Endodermal cell (in vitro differentiated cells): ENCODE measurements around the gene CPEB1. TPM values are rescaled to one million over a fixed set of nuclear protein-coding genes. Genes with fewer than 3 reads are reported as not detected.
"Not testable (repeated sequence)": the region's sequence is repeated elsewhere in the genome, so short reads cannot be mapped to it uniquely, and the experiment has no call there.

Experiments used
- DNase-seq: peaks from one replicate; pipeline ENCODE4 v3.0.0-alpha.2; 2017
- H3K27ac ChIP-seq: 2 replicates; pipeline ENCODE4 v1.5.1; 2013; ENCODE audit warnings: mild to moderate bottlenecking, low read depth, low read length, moderate library complexity
- H3K27me3 ChIP-seq: 2 replicates; pipeline ENCODE4 v1.6.1; 2013; ENCODE audit warnings: mild to moderate bottlenecking, low read length, moderate library complexity; ENCODE audit not compliant: insufficient read depth, control insufficient read depth, poor library complexity, severe bottlenecking
- H3K36me3 ChIP-seq: 2 replicates; pipeline ENCODE4 v1.7.0; 2013; ENCODE audit warnings: mild to moderate bottlenecking, low read length, moderate library complexity; ENCODE audit not compliant: control insufficient read depth, insufficient read depth
- H3K4me1 ChIP-seq: one replicate; pipeline ENCODE4 v1.7.0; 2013; ENCODE audit warnings: low read length; ENCODE audit not compliant: control insufficient read depth, insufficient read depth
- H3K4me3 ChIP-seq: 2 replicates; pipeline ENCODE4 v1.5.1; 2013; ENCODE audit warnings: mild to moderate bottlenecking, low read length, moderate library complexity
- H3K9ac ChIP-seq: 2 replicates; pipeline ENCODE4 v1.6.1; 2013; ENCODE audit warnings: mild to moderate bottlenecking, low read length, moderate library complexity; ENCODE audit not compliant: poor library complexity, severe bottlenecking; ENCODE audit errors: extremely low read depth
- H3K9me3 ChIP-seq: 2 replicates; pipeline ENCODE4 v1.6.1; 2013; ENCODE audit warnings: mild to moderate bottlenecking, low read length, moderate library complexity; ENCODE audit not compliant: control insufficient read depth
- H3K27ac Mint-ChIP-seq: 2 replicates; pipeline ENCODE4 v1.8.0; 2020; ENCODE audit warnings: mixed read lengths
- H3K27me3 Mint-ChIP-seq: 2 replicates; pipeline ENCODE4 v1.8.0; 2021; ENCODE audit warnings: mild to moderate bottlenecking, mixed read lengths; ENCODE audit not compliant: insufficient read depth
- H3K36me3 Mint-ChIP-seq: 2 replicates; pipeline ENCODE4 v1.8.0; 2020; ENCODE audit warnings: low read depth, mixed read lengths
- H3K4me1 Mint-ChIP-seq: 2 replicates; pipeline ENCODE4 v1.8.0; 2020; ENCODE audit warnings: mixed read lengths
- H3K4me3 Mint-ChIP-seq: 2 replicates; pipeline ENCODE4 v1.8.0; 2020; ENCODE audit warnings: mild to moderate bottlenecking, moderate library complexity, mixed read lengths
- H3K9me3 Mint-ChIP-seq: 2 replicates; pipeline ENCODE4 v1.8.0; 2020; ENCODE audit warnings: mild to moderate bottlenecking, mixed read lengths
- WGBS, 2 experiments: methylation state at CpG; one replicate each; pipeline versions ENCODE4 v1.1.5 to v1.1.7; 2013; ENCODE audit warnings: missing lambda C conversion rate in 2 of 2, mixed read lengths in 1 of 2; ENCODE audit not compliant: insufficient coverage in 1 of 2, insufficient read length in 1 of 2; 5-methylcytosine and 5-hydroxymethylcytosine counted together
- total RNA-seq, 2 donors: library from RNA; stranded (reverse); fragmentation: NEBNext Ultra II Directional in 1 of 2; extraction: Animal tissue kit (Norgen Biotek cat#: 25700) in 1 of 2; gene quantifications; 2 replicates in 1 of 2; 3 replicates in 1 of 2; pipeline ENCODE4 v1.2.1, GENCODE V29; 2021
- TF ChIP-seq, protein P1 (sequence below): fragments of 200-600 bp; sonication (generic); conservative IDR thresholded peaks from 2 replicates; pipeline ENCODE4 v1.5.0; 2021; ENCODE audit warnings: antibody characterized with exemption, mild to moderate bottlenecking

Gene CPEB1
- total RNA-seq, 2 donors from 2014 or later: 1.0 to 1.4 TPM

DNA sequence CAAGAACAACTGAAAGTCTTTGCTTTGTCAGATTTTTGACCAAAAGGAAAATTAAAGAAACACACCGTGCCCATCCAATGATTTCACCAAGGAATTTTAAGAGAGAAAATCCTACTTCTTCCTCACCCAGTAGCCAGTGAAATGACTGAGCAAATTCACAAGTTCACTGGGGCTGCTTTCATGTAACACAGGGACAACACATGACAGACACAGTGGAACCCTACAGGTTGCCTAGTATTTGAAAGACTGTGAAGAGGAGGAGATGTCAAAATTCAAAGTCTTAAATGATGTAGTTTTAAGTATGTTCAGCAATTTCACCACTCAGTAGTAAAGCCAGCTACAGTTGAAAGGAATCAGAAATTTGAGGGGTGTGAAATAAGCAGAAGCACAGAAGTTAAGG is 140.1 kb downstream of the CPEB1 start:
- H3K27me3 Mint-ChIP-seq, H3K27ac ChIP-seq, H3K9me3 ChIP-seq, H3K4me1 ChIP-seq, H3K4me1 Mint-ChIP-seq, H3K9me3 Mint-ChIP-seq, H3K36me3 ChIP-seq, H3K27me3 ChIP-seq, H3K36me3 Mint-ChIP-seq, DNase-seq, H3K27ac Mint-ChIP-seq, H3K4me3 ChIP-seq, H3K9ac ChIP-seq, H3K4me3 Mint-ChIP-seq: not testable (repeated sequence)
- no CpG with 5 or more reads among the region's 1 CpG for WGBS, 2 experiments

DNA sequence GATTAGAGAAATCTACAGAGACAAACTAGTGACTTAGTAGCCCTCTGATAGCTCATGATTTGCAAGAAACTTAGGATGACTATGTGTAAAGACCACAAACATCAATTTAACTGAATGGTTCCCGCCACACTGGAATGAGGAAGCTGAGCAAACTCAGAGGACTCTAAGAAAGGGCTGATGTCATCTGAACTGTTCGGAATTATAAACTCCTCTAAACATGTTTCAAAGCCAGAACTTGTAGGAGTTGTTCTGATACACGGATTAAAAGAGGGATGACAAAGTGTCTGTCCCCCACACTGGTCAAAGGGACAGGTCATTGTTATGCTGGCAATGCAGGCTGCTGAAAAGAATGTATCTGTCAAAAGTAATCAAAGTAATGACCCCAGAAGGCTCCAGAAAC is 141.3 kb downstream of the CPEB1 start:
- DNase-seq, H3K27ac ChIP-seq, H3K36me3 Mint-ChIP-seq, H3K36me3 ChIP-seq, H3K27me3 Mint-ChIP-seq, H3K4me1 Mint-ChIP-seq, H3K4me3 Mint-ChIP-seq, H3K27me3 ChIP-seq, H3K4me1 ChIP-seq, H3K9ac ChIP-seq, H3K4me3 ChIP-seq, H3K9me3 ChIP-seq, H3K27ac Mint-ChIP-seq, H3K9me3 Mint-ChIP-seq: not testable (repeated sequence)
- no CpG with 5 or more reads among the region's 3 CpGs for WGBS, 2 experiments

DNA sequence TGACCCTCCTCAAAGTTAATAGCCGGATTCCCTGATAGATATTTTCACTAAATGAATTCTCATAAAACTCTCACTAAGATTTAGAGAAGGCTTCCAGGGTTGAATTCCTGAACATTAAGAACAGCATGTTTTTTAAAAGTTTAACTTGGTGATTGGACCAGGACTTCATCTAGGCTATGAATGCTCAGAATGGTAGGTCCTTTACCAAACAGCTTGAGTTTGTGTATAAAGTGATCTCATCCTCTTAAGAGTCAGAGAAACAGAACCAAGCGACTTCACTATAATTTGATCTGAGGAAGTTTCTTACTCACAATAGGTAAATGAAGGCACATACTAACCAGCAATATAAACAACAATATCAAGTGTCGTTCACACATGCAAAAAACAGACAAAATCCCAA is 143.1 kb downstream of the CPEB1 start:
- not testable (repeated sequence) for H3K27me3 ChIP-seq, H3K4me1 Mint-ChIP-seq, H3K27me3 Mint-ChIP-seq, H3K9me3 ChIP-seq, H3K36me3 ChIP-seq, H3K27ac ChIP-seq, H3K27ac Mint-ChIP-seq, H3K36me3 Mint-ChIP-seq, H3K4me3 ChIP-seq, H3K4me1 ChIP-seq, H3K9me3 Mint-ChIP-seq, DNase-seq, H3K9ac ChIP-seq, H3K4me3 Mint-ChIP-seq
- WGBS, 2 experiments: 80% methylated on average over 1 of the region's 3 CpGs; no CpG with 5 or more reads in 1 of the 2 experiments

DNA sequence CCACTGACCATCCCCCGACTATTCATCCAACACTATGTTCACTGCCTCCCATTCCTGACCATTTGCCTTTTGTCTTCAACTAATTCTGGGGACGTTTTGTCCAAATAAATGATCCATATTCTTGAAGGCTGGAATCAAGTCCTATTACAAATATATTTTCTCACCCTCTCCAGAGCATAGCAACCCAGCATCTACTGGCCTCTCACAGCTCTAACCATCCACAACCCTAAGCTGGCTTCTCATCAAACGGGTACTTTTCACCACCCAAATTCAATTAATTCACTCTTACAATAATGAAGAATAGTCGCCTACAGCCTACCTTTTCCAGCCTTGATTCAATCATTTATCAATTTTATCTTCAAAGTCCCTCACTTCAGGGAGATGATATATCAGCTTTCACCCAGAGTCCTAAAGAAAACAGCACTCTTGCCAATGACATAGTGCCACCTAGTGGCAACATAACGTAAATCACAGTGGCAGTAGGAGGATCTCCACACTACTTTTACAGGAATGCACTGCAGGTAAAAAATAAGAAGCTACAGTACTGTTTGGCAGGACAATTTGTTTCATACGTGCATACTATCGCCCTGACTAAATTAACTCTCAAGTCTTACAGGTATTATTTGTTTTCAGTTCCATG is 144.3 kb downstream of the CPEB1 start:
- not testable (repeated sequence) for H3K9me3 ChIP-seq, H3K27me3 ChIP-seq, H3K4me3 Mint-ChIP-seq, H3K27ac ChIP-seq, H3K36me3 ChIP-seq, H3K9ac ChIP-seq, H3K27me3 Mint-ChIP-seq, H3K9me3 Mint-ChIP-seq, H3K4me1 ChIP-seq, H3K27ac Mint-ChIP-seq, DNase-seq, H3K36me3 Mint-ChIP-seq, H3K4me3 ChIP-seq, H3K4me1 Mint-ChIP-seq
- TF ChIP-seq, protein P1, sequence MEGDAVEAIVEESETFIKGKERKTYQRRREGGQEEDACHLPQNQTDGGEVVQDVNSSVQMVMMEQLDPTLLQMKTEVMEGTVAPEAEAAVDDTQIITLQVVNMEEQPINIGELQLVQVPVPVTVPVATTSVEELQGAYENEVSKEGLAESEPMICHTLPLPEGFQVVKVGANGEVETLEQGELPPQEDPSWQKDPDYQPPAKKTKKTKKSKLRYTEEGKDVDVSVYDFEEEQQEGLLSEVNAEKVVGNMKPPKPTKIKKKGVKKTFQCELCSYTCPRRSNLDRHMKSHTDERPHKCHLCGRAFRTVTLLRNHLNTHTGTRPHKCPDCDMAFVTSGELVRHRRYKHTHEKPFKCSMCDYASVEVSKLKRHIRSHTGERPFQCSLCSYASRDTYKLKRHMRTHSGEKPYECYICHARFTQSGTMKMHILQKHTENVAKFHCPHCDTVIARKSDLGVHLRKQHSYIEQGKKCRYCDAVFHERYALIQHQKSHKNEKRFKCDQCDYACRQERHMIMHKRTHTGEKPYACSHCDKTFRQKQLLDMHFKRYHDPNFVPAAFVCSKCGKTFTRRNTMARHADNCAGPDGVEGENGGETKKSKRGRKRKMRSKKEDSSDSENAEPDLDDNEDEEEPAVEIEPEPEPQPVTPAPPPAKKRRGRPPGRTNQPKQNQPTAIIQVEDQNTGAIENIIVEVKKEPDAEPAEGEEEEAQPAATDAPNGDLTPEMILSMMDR: peak; percentile 43
- WGBS, 2 experiments: 100% methylated on average over 1 of the region's 7 CpGs; no CpG with 5 or more reads in 1 of the 2 experiments

DNA sequence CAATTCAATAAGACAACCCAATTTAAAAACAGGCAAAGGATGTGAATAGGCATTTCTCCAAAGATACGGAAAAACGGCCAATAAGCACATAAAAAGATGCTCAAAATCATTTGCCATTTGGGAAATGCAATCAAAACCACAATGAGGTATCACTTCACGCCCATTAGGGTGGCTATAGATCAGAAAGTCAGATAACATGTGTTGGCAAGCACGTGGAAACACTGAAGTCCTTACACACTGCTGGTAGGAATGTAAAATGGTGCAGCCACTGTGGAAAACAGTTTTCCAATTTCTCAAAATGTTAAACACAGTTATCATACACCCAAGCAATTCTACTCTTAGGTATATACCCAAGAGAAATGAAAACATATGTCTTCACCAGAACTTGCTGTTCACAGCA is 146.4 kb downstream of the CPEB1 start:
- H3K27me3 Mint-ChIP-seq, H3K4me1 Mint-ChIP-seq, H3K4me3 Mint-ChIP-seq, H3K9me3 Mint-ChIP-seq, H3K9ac ChIP-seq, H3K4me1 ChIP-seq, DNase-seq, H3K4me3 ChIP-seq, H3K27ac ChIP-seq, H3K27ac Mint-ChIP-seq, H3K36me3 ChIP-seq, H3K9me3 ChIP-seq, H3K36me3 Mint-ChIP-seq, H3K27me3 ChIP-seq: not testable (repeated sequence)
- 62 to 67% methylated on average over 3 of the region's 4 CpGs for WGBS, 2 experiments

DNA sequence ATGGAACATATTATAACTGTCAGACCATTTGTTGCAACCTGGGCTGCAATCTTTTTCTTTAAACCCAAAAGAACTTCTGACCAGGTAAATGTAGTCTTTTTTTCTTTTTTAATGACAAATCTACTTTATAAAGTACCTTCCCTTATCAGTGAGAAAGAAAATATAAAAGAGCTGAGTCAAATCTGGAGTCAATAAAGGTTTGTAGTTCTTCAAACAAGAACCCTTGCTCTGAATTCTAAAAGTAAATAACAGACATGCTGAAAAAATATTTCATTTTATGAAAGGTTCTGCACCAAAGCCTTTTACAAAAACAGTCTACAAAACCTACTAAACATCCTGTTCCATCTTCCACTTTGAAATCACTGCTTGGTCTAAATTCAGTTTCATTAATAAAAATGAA is 149.2 kb downstream of the CPEB1 start:
- not testable (repeated sequence) for H3K4me1 ChIP-seq, H3K27ac Mint-ChIP-seq, H3K9ac ChIP-seq, H3K9me3 ChIP-seq, H3K27ac ChIP-seq, H3K4me3 ChIP-seq, H3K4me3 Mint-ChIP-seq, DNase-seq, H3K27me3 Mint-ChIP-seq, H3K36me3 Mint-ChIP-seq, H3K36me3 ChIP-seq, H3K27me3 ChIP-seq, H3K9me3 Mint-ChIP-seq, H3K4me1 Mint-ChIP-seq
